HG03159 (cell line): ENCODE measurements around the gene MIDN.
"Not testable (repeated sequence)": the region's sequence is repeated elsewhere in the genome, so short reads cannot be mapped to it uniquely, and the experiment has no call there.

ENCODE experiments used
- ATAC-seq: cut with Tn5 transposase; IDR thresholded peaks from one replicate; pipeline ENCODE4 v1.9.1; 2021; ENCODE audit warnings: mild to moderate bottlenecking, moderate library complexity; ENCODE audit not compliant: unreplicated experiment

Gene MIDN

GRCh38 chr19:1244693-1245451 lies 3.5 kb upstream of the MIDN start:
- ATAC-seq: no peak

GRCh38 chr19:1245494-1246264 lies 2.7 kb upstream of the MIDN start:
- ATAC-seq: no peak

GRCh38 chr19:1246265-1247087 lies 1.9 kb upstream of the MIDN start:
- not testable (repeated sequence) for ATAC-seq

GRCh38 chr19:1247748-1248138 lies 640 bp upstream of the MIDN start:
- ATAC-seq: no peak

DNA sequence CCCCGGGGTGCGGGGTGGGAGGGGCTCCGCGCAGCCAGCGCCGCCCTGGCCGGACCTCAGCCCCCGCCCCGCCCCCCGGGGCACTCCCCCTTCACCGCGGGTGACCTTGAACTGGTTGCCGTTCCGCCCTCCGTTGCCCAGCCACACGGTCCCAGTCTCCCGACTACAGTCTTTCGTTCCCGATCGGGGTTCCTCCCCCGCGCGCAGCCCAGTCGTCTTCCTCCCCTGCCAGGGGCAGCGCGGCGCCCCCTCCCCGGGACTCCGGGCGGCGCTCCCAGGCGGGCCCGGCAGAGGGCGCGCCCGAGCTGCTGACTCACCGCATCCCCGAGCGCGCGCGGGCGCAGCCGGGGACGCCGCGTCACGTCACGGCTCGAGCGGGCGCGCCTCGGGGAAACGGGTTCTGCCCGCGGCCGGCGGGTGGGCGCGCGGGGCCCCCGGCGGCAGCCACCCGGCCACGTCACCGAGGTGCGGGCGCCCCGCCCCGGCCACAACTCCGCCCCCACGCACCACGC lies 459 bp downstream of the MIDN start:
- peak; percentile 23 for ATAC-seq

DNA sequence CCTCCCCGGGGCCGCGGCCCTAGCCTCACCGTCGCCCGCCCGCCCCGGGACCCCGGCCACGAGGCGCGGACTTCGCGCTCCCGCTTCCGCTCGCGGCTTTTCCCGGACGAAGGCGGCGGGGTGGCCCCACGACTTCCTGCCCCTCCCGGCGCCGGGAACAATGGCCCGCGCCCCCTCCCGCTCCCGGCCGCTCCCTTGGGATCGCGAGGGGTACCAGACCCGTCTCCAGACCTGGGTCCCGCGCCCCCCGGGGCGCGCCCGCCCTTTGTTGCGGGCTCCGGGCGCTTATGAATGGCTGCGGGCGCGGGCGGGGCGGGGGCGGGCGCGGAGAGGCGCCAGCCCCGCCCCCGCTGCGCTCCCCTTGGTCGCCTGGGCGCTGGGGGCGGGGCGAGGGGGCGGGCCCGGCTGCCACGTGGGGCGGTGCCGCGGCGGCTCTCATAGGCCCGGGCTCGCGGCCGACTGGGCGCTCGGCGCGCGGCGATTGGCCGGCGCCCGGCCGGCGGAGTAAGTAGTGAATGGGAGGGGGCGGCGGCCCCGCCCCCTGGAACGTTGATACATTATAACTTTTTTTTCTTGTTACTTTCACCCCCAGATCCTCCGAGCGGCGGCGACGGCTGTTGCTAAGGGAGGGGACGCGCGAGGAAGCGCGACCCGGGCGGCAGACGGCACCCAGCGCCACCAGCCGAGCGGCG lies 1.1 kb downstream of the MIDN start:
- ATAC-seq: peak; percentile 47

DNA sequence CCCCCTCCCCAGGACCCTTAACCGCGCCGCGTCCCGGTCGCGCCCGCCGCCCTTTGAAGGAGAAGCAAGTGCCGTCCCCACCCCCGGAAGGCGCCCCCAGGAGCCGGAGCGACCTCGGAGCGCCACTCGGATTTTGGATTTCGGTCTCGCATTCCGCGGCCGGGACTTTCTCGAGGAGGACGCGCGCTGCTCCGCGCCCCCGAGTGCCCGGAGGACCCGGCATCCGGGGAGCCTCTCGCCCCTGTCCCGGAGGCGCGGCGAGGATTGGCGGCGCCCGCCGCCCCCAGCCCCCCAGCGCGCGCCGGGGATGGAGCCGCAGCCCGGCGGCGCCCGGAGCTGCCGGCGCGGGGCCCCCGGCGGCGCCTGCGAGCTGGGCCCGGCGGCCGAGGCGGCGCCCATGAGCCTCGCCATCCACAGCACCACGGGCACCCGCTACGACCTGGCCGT lies 1.6 kb downstream of the MIDN start:
- no peak for ATAC-seq

GRCh38 chr19:1250437-1251260 lies 2.3 kb downstream of the MIDN start:
- ATAC-seq: no peak

DNA sequence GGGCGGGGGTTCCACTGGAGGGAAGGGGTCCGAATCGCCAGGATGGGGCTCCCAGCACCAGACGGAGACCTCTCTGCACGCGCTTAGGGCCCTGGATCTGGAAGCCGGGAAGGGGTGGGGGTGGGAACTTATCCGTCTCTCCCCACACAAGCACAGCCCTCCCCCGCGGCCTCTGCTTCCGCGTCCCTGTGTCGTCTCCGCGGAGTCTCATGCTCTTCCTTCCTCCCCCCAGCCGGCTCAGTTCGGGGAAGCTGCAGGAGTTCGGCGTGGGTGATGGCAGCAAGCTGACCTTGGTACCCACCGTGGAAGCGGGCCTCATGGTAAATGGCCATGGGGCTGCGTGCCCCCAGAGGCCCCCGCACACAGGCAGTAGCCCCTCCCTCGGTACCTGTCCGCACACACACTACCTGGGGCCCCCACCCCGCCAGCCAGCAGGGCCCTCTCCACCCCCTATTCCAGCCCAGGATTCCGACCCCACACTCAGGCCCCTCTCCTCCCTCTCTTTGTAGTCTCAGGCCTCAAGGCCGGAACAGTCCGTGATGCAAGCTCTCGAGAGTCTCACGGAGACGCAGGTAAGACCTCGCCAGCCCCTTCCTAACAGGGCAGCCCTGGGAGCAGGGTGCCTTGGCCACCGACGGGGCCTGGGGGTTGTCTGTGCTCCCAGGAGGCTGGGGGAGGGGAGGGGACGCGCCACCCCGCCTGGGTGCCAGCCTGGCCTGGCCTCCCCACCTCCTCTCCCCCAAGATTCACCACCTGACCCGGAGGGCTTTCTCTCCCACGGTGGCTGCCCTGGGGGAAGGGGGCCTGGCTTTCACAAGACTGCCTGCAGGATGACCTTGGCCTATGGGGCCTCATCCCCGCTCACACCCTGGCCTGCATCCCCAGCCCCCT lies 3.2 kb downstream of the MIDN start:
- no peak for ATAC-seq

- ATAC-seq: no peak
These were observed 3.9 kb downstream of the MIDN start for GRCh38 chr19:1252221-1252820.

DNA sequence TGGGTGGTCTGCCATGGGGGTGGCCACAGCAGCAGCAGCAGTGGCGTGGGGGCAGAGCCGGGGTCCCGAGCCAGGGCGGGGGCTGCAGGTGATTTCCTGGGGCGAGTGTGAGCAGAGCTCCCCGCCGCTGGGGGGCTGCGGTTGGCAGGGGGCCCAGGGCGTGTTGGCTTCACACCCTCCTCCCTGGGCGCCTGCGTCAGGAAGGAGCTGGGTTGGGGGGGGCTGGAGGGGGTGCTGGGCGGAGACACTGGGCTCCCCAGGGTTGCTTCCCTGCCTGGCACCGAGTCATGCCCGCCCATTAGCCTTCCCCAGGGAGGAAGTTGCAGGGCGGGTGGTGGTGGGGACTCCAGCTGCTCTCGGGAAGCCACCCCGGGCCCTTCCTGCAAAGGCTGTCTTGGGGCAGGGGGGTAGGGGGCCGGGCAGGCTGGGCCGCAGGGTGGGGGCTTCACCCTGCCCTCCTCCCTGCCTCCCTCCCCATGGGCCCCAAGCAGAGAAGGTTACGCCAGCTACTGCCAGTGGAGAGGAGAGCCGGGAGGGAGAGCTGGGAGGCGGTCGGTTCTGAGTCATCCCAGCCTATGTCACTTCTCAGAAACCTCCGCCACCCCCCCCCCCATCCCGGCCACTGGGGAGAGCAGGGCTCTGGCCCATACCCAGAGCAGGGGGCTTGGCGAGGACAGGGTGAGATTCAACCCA lies 4.6 kb downstream of the MIDN start:
- no peak for ATAC-seq

- ATAC-seq: no peak
These were observed 5.2 kb downstream of the MIDN start for GRCh38 chr19:1253514-1254080.

DNA sequence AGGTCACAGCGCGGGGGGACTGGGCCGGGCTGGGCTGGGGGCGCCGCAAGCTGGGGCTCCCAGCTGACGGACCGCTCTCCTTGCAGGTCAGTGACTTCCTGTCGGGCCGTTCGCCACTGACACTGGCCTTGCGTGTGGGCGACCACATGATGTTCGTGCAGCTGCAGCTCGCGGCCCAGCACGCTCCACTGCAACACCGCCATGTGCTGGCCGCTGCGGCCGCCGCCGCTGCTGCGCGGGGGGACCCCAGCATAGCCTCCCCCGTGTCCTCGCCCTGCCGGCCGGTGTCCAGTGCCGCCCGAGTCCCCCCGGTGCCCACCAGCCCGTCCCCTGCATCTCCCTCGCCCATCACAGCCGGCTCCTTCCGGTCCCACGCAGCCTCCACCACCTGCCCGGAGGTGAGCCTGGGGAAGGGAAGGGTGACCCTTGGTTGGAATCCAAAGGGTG lies 5.7 kb downstream of the MIDN start:
- no peak for ATAC-seq

DNA sequence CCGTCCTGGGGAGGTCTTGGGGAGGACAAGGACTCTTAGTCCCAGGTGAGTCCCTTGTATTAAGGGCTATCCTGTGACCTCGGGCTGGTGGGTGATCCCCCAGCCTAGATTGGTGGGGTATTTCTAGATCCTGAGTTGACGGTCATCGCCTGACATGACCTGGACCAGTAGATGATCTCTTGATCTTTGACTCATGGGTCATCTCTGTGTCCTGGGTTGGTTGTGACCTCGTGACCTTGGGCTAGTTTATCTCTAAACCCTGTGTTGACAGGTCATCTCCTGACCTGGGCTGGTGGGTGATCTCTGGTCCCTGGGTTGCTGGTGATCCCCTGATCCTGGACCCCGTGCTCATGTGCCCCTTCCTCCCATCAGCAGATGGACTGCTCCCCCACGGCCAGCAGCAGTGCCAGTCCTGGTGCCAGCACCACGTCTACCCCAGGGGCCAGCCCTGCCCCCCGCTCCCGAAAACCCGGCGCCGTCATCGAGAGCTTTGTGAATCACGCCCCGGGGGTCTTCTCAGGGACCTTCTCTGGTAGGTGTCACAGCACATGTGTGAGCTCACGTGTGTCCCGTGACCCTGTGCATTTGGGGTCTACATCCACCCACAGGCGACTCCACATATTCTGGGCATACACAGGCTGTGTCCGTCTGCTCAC lies 6.3 kb downstream of the MIDN start:
- no peak for ATAC-seq

GRCh38 chr19:1255186-1256161 lies 7.1 kb downstream of the MIDN start:
- ATAC-seq: no peak
